CD4-positive, alpha-beta T cell treated with Interleukin-2 at 100 ng/mL for 4 hours (primary cell): ENCODE results near the gene PRKCE.

ENCODE experiments used
- DNase-seq: peaks from one replicate; pipeline ENCODE4 v3.0.0-alpha.2; 2020; ENCODE audit warnings: low spot score

Gene PRKCE

GRCh38 chr2:46016091-46016490 is 364.6 kb downstream of the PRKCE start:
- DNase-seq = no peak

GRCh38 chr2:46018773-46019591 is 367.5 kb downstream of the PRKCE start:
- DNase-seq = no peak

GRCh38 chr2:46020416-46020815 is 368.9 kb downstream of the PRKCE start:
- DNase-seq = no peak

- no peak for DNase-seq
Observed at GRCh38 chr2:46023165-46023854, 371.8 kb downstream of the PRKCE start.

- no peak for DNase-seq
Observed at GRCh38 chr2:46024146-46024779, 372.8 kb downstream of the PRKCE start.

- DNase-seq = no peak
Observed at GRCh38 chr2:46025081-46025480, 373.6 kb downstream of the PRKCE start.

- no peak for DNase-seq
Observed at GRCh38 chr2:46025676-46026075, 374.2 kb downstream of the PRKCE start.

GRCh38 chr2:46026431-46026830 is 375.0 kb downstream of the PRKCE start:
- no peak for DNase-seq

- DNase-seq = no peak
Observed at GRCh38 chr2:46029332-46029811, 377.9 kb downstream of the PRKCE start.

GRCh38 chr2:46030330-46030729 is 378.9 kb downstream of the PRKCE start:
- DNase-seq = no peak

GRCh38 chr2:46032161-46032813 is 380.8 kb downstream of the PRKCE start:
- no peak for DNase-seq

GRCh38 chr2:46032996-46033395 is 381.5 kb downstream of the PRKCE start:
- DNase-seq = no peak

GRCh38 chr2:46034535-46034934 is 383.1 kb downstream of the PRKCE start:
- no peak for DNase-seq

- no peak for DNase-seq
Observed at GRCh38 chr2:46036929-46037328, 385.5 kb downstream of the PRKCE start.

- no peak for DNase-seq
Observed at GRCh38 chr2:46039543-46040303, 388.2 kb downstream of the PRKCE start.

GRCh38 chr2:46040563-46041155 is 389.2 kb downstream of the PRKCE start:
- DNase-seq = no peak

- no peak for DNase-seq
Observed at GRCh38 chr2:46041434-46041833, 390.0 kb downstream of the PRKCE start.

GRCh38 chr2:46042207-46042637 is 390.7 kb downstream of the PRKCE start:
- no peak for DNase-seq

GRCh38 chr2:46042711-46043110 is 391.2 kb downstream of the PRKCE start:
- no peak for DNase-seq

- DNase-seq = no peak
Observed at GRCh38 chr2:46045888-46046287, 394.4 kb downstream of the PRKCE start.

- no peak for DNase-seq
Observed at GRCh38 chr2:46047290-46047689, 395.8 kb downstream of the PRKCE start.
